ENCODE measurements around the gene CIP2A. TPM values are rescaled to one million over a fixed set of nuclear protein-coding genes. Genes with fewer than 3 reads are reported as not detected.
A peak's percentile ranks its signal among the peaks of the same experiment; 100 is the strongest.

Gene CIP2A
- total RNA-seq, 2 experiments from 2014 or later: 34.7 to 39.9 TPM

GRCh38 chr3:108555966-108556581 is 33.2 kb downstream of the CIP2A start:
- Mint-ChIP-seq H3K9me3 (no peaks in the 10 kb centered on the region), H3K36me3 (ENCODE audit: low read depth) (peaks cover 41% of the 10 kb centered on the region), H3K4me3 (no peak overlapping the region), H3K27me3 (ENCODE audit: low read depth) (no peaks in the 10 kb centered on the region), H3K4me1 (ENCODE audit: low read depth) (peaks cover 2% of the 10 kb centered on the region), H3K27ac (no peak overlapping the region)
- intact Hi-C loops (cut with micrococcal nuclease): loop anchor here (2.0 to 10.0 kb wide), 2 partner anchors 33 to 871 kb away; partner anchors contain the start of genes CIP2A and DZIP3
- CTCF ChIA-PET: no interaction called here
- no peak for DNase-seq

- DNase-seq: no peak
- Mint-ChIP-seq H3K4me1 (ENCODE audit: low read depth) (peaks cover 2% of the 10 kb centered on the region), H3K9me3 (no peaks in the 10 kb centered on the region), H3K36me3 (ENCODE audit: low read depth) (peaks cover 36% of the 10 kb centered on the region), H3K4me3 (no peak overlapping the region), H3K27me3 (ENCODE audit: low read depth) (no peaks in the 10 kb centered on the region), H3K27ac (no peak overlapping the region)
- CTCF ChIA-PET: interaction anchor here (0.6 to 3.7 kb wide), 3 partner anchors 11 to 16 kb away, joined by 4 to 15 read pairs (median 5); no protein-coding TSS in a partner anchor
- intact Hi-C loops (cut with micrococcal nuclease): loop anchor here (2.0 to 10.0 kb wide), 3 partner anchors 34 to 870 kb away; partner anchors contain the start of genes CIP2A and DZIP3
Measured at GRCh38 chr3:108554913-108555571, 34.2 kb downstream of the CIP2A start.

GRCh38 chr3:108554229-108554628 is 35.0 kb downstream of the CIP2A start:
- Mint-ChIP-seq H3K9me3 (no peaks in the 10 kb centered on the region), H3K36me3 (ENCODE audit: low read depth) (peaks cover 34% of the 10 kb centered on the region), H3K4me3 (no peak overlapping the region), H3K27ac (no peak overlapping the region), H3K4me1 (ENCODE audit: low read depth) (peaks cover 2% of the 10 kb centered on the region), H3K27me3 (ENCODE audit: low read depth) (no peaks in the 10 kb centered on the region)
- no peak for DNase-seq
- CTCF ChIA-PET: interaction anchor here (0.7 to 3.7 kb wide), 4 partner anchors 10 to 887 kb away, joined by 3 to 15 read pairs (median 6); no protein-coding TSS in a partner anchor
- intact Hi-C loops (cut with micrococcal nuclease): loop anchor here (2.0 to 10.0 kb wide), 3 partner anchors 35 to 869 kb away; partner anchors contain the start of genes CIP2A and DZIP3

- no peak for DNase-seq
- Mint-ChIP-seq H3K4me3 (no peak overlapping the region), H3K27ac (no peak overlapping the region), H3K9me3 (no peaks in the 10 kb centered on the region), H3K27me3 (ENCODE audit: low read depth) (no peaks in the 10 kb centered on the region), H3K4me1 (ENCODE audit: low read depth) (peaks cover 2% of the 10 kb centered on the region), H3K36me3 (ENCODE audit: low read depth) (peaks cover 26% of the 10 kb centered on the region)
- CTCF ChIA-PET: interaction anchor here (0.6 to 3.7 kb wide), 16 partner anchors 8 to 400 kb away, joined by 3 to 15 read pairs (median 4); partner anchors contain the start of genes CIP2A and DZIP3
- intact Hi-C loops (cut with micrococcal nuclease): loop anchor here (1.0 to 10.0 kb wide), 3 partner anchors 63 to 868 kb away; no protein-coding TSS in a partner anchor
Measured at GRCh38 chr3:108552267-108553159, 36.7 kb downstream of the CIP2A start.

- Mint-ChIP-seq H3K9me3 (no peaks in the 10 kb centered on the region), H3K4me3 (no peak overlapping the region), H3K27me3 (ENCODE audit: low read depth) (no peaks in the 10 kb centered on the region), H3K27ac (peak overlapping the region; percentile 51), H3K4me1 (ENCODE audit: low read depth) (peaks cover 9% of the 10 kb centered on the region), H3K36me3 (ENCODE audit: low read depth) (peaks cover 33% of the 10 kb centered on the region)
- DNase-seq: no peak
- intact Hi-C loops (cut with micrococcal nuclease): no loop called here
- CTCF ChIA-PET: no interaction called here
Measured at GRCh38 chr3:108548886-108549285, 40.4 kb downstream of the CIP2A start.

GRCh38 chr3:108548304-108548703 is 40.9 kb downstream of the CIP2A start:
- CTCF ChIA-PET: no interaction called here
- Mint-ChIP-seq H3K36me3 (ENCODE audit: low read depth) (peaks cover 38% of the 10 kb centered on the region), H3K9me3 (no peaks in the 10 kb centered on the region), H3K27me3 (ENCODE audit: low read depth) (no peaks in the 10 kb centered on the region), H3K4me3 (no peak overlapping the region), H3K4me1 (ENCODE audit: low read depth) (peaks cover 9% of the 10 kb centered on the region), H3K27ac (no peak overlapping the region)
- DNase-seq: no peak
- intact Hi-C loops (cut with micrococcal nuclease): no loop called here

- no peaks in the 10 kb centered on the region for H3K9me3 Mint-ChIP-seq
- no peaks in the 10 kb centered on the region for H3K27me3 Mint-ChIP-seq (ENCODE audit: low read depth)
- no peak overlapping the region for H3K4me3 Mint-ChIP-seq
- peaks cover 9% of the 10 kb centered on the region for H3K4me1 Mint-ChIP-seq (ENCODE audit: low read depth)
- intact Hi-C loops (cut with micrococcal nuclease): no loop called here
- no peak for DNase-seq
- no peak overlapping the region for H3K27ac Mint-ChIP-seq
- H3K36me3 Mint-ChIP-seq (ENCODE audit: low read depth): peaks cover 38% of the 10 kb centered on the region
- CTCF ChIA-PET: no interaction called here
Measured at GRCh38 chr3:108546692-108547091, 42.5 kb downstream of the CIP2A start.

- peaks cover 36% of the 10 kb centered on the region for H3K36me3 Mint-ChIP-seq (ENCODE audit: low read depth)
- CTCF ChIA-PET: no interaction called here
- no peak overlapping the region for H3K4me3 Mint-ChIP-seq
- DNase-seq: no peak
- H3K4me1 Mint-ChIP-seq (ENCODE audit: low read depth): peaks cover 9% of the 10 kb centered on the region
- no peaks in the 10 kb centered on the region for H3K27me3 Mint-ChIP-seq (ENCODE audit: low read depth)
- H3K27ac Mint-ChIP-seq: no peak overlapping the region
- intact Hi-C loops (cut with micrococcal nuclease): no loop called here
- H3K9me3 Mint-ChIP-seq: no peaks in the 10 kb centered on the region
Measured at GRCh38 chr3:108546247-108546646, 43.0 kb downstream of the CIP2A start.

GRCh38 chr3:108538083-108538482 is 51.2 kb downstream of the CIP2A start:
- DNase-seq: no peak
- Mint-ChIP-seq H3K4me3 (no peak overlapping the region), H3K9me3 (no peaks in the 10 kb centered on the region), H3K36me3 (ENCODE audit: low read depth) (peaks cover 7% of the 10 kb centered on the region), H3K27me3 (ENCODE audit: low read depth) (peaks cover 1% of the 10 kb centered on the region), H3K27ac (no peak overlapping the region), H3K4me1 (ENCODE audit: low read depth) (no peaks in the 10 kb centered on the region)
- intact Hi-C loops (cut with micrococcal nuclease): no loop called here
- CTCF ChIA-PET: interaction anchor here (0.6 to 1.1 kb wide), 2 partner anchors 14 to 54 kb away, joined by 4 read pairs; no protein-coding TSS in a partner anchor

- DNase-seq: no peak
- Mint-ChIP-seq H3K4me3 (no peak overlapping the region), H3K4me1 (ENCODE audit: low read depth) (no peaks in the 10 kb centered on the region), H3K9me3 (no peaks in the 10 kb centered on the region), H3K27ac (no peak overlapping the region), H3K36me3 (ENCODE audit: low read depth) (no peaks in the 10 kb centered on the region), H3K27me3 (ENCODE audit: low read depth) (peaks cover 16% of the 10 kb centered on the region)
- CTCF ChIA-PET: no interaction called here
- intact Hi-C loops (cut with micrococcal nuclease): no loop called here
Measured at GRCh38 chr3:108528459-108529252, 60.6 kb downstream of the CIP2A start.

- CTCF ChIA-PET: no interaction called here
- no peak for DNase-seq
- Mint-ChIP-seq H3K27ac (no peak overlapping the region), H3K4me3 (no peak overlapping the region), H3K27me3 (ENCODE audit: low read depth) (peaks cover 16% of the 10 kb centered on the region), H3K36me3 (ENCODE audit: low read depth) (no peaks in the 10 kb centered on the region), H3K4me1 (ENCODE audit: low read depth) (no peaks in the 10 kb centered on the region), H3K9me3 (no peaks in the 10 kb centered on the region)
- intact Hi-C loops (cut with micrococcal nuclease): no loop called here
Measured at GRCh38 chr3:108527817-108528216, 61.4 kb downstream of the CIP2A start.
